HCT116 (cell line): ENCODE measurements around the gene ATP2B3. TPM values are rescaled to one million over a fixed set of nuclear protein-coding genes. Genes with fewer than 3 reads are reported as not detected.

Experiments
- ATAC-seq: fragments of 200-7000 bp; cut with Tn5 transposase; 2 replicates; pipeline ENCODE4 v1.9.1; 2020; ENCODE audit warnings: mild to moderate bottlenecking, moderate library complexity
- BruUV-seq: library from RNA; stranded (reverse); fragments of 400-500 nt; replicated peaks from 2 replicates; lab custom pipeline; 2021; lab: Mats Ljungman, UMichigan
- CTCF ChIA-PET: fragments of 300-600 bp; sonication (Branson Sonifier 250); formaldehyde crosslinking; loops from one replicate; lab custom pipeline; 2021; ENCODE audit warnings: antibody characterized with exemption; lab: Charles Lee
- POLR2A ChIA-PET: fragments of 300-600, 350-600 bp; sonication (Branson Sonifier 250); formaldehyde crosslinking; loops from one replicate; lab custom pipeline; 2021; ENCODE audit warnings: antibody characterized with exemption; lab: Charles Lee
- RAD21 ChIA-PET, 2 experiments: fragments of 300-600 bp; sonication (Branson Sonifier 250); formaldehyde crosslinking; loops; one replicate each; lab custom pipeline; 2023; ENCODE audit warnings: low total read pairs in 2 of 2; ENCODE audit not compliant: uncharacterized antibody in 2 of 2, unreplicated experiment in 2 of 2, low non-redundant PET in 1 of 2; lab: Charles Lee
- DNase-seq: peaks from one replicate; pipeline ENCODE4 v3.0.0-alpha.2; 2010; ENCODE audit warnings: low read depth, low spot score
- H2AFZ ChIP-seq: fragments of 200-600 bp; shearing (Covaris generic), sonication (generic); 2 replicates; pipeline ENCODE4 v1.6.1; 2017; ENCODE audit warnings: low read depth, mixed run types, mixed read lengths, antibody characterized with exemption, low read length; ENCODE audit not compliant: poor library complexity, severe bottlenecking
- H3K27ac ChIP-seq: 2 replicates; pipeline ENCODE4 v1.5.1; 2012; ENCODE audit warnings: low read depth, low read length
- H3K27me3 ChIP-seq: fragments of 200-600 bp; sonication (generic); 2 replicates; pipeline ENCODE4 v1.6.1; 2016; ENCODE audit warnings: mixed run types, low read length, mixed read lengths; ENCODE audit not compliant: insufficient read depth
- H3K36me3 ChIP-seq, 2 experiments: fragments of 200-500 bp in 1 of 2; fragments of 200-600 bp in 1 of 2; sonication (Bioruptor generic) in 1 of 2; sonication (generic) in 1 of 2; 2 replicates each; pipeline versions ENCODE4 v1.5.1 to v1.6.1; 2014 to 2016; ENCODE audit warnings: low read length in 2 of 2, inconsistent platforms in 1 of 2, mixed read lengths in 1 of 2, mixed run types in 1 of 2; ENCODE audit not compliant: insufficient read depth in 2 of 2, control insufficient read depth in 1 of 2
- H3K4me1 ChIP-seq, 2 experiments: fragments of 200-600 bp in 1 of 2; sonication (generic) in 1 of 2; 2 replicates each; pipeline versions ENCODE4 v1.5.1 to v1.6.1; 2012 to 2017; ENCODE audit warnings: low read length in 2 of 2, inconsistent platforms in 1 of 2, mild to moderate bottlenecking in 1 of 2, mixed read lengths in 1 of 2, mixed run types in 1 of 2, moderate library complexity in 1 of 2; ENCODE audit not compliant: insufficient read depth in 2 of 2, control insufficient read depth in 1 of 2
- H3K4me2 ChIP-seq: fragments of 200-600 bp; sonication (generic); 2 replicates; pipeline ENCODE4 v1.6.1; 2017; ENCODE audit warnings: mixed run types, low read length, mixed read lengths
- H3K4me3 ChIP-seq, 2 experiments: fragments of 200-600 bp in 1 of 2; sonication (generic) in 1 of 2; replicated peaks in 1 of 2; 2 replicates each; pipeline ENCODE4 v1.5.1; 2011 to 2016; ENCODE audit warnings: low read length in 2 of 2, control low read depth in 1 of 2, low read depth in 1 of 2, mild to moderate bottlenecking in 1 of 2, mixed read lengths in 1 of 2, mixed run types in 1 of 2
- H3K79me2 ChIP-seq: fragments of 200-600 bp; sonication (generic); 2 replicates; pipeline ENCODE4 v1.6.1; 2017; ENCODE audit warnings: mild to moderate bottlenecking, mixed run types, low read length, moderate library complexity, mixed read lengths; ENCODE audit not compliant: insufficient read depth
- H3K9ac ChIP-seq: fragments of 200-600 bp; sonication (generic); 2 replicates; pipeline ENCODE4 v1.6.1; 2016; ENCODE audit warnings: low read length, mixed read lengths
- H3K9me2 ChIP-seq: fragments of 200-600 bp; sonication (generic), shearing (Covaris generic); 2 replicates; pipeline ENCODE4 v1.6.1; 2017; ENCODE audit warnings: mixed run types, mild to moderate bottlenecking, moderate library complexity; ENCODE audit not compliant: insufficient read depth
- H3K9me3 ChIP-seq, 2 experiments: fragments of 200-500 bp in 1 of 2; fragments of 200-600 bp in 1 of 2; sonication (Bioruptor generic) in 1 of 2; sonication (generic) in 1 of 2; 2 replicates each; pipeline ENCODE4 v1.6.1; 2014 to 2017; ENCODE audit warnings: low read length in 2 of 2, mixed read lengths in 2 of 2, inconsistent platforms in 1 of 2, low read depth in 1 of 2, mild to moderate bottlenecking in 1 of 2, mixed run types in 1 of 2, moderate library complexity in 1 of 2; ENCODE audit not compliant: control insufficient read depth in 1 of 2, insufficient read depth in 1 of 2
- H4K20me1 ChIP-seq: fragments of 200-600 bp; sonication (generic), shearing (Covaris generic); 2 replicates; pipeline ENCODE4 v1.6.1; 2017; ENCODE audit warnings: mixed run types, mild to moderate bottlenecking, moderate library complexity; ENCODE audit not compliant: insufficient read depth
- ATF3 ChIP-seq: IDR thresholded peaks from 2 replicates; pipeline ENCODE4 v1.6.1; 2012
- CBX3 ChIP-seq: IDR thresholded peaks from 2 replicates; pipeline ENCODE4 v1.6.1; 2012; ENCODE audit warnings: low read depth
- CEBPB ChIP-seq: IDR thresholded peaks from 2 replicates; pipeline ENCODE4 v1.6.1; 2012; ENCODE audit warnings: low read depth
- CTCF ChIP-seq, 3 experiments: fragments of 200-600 bp in 1 of 3; sonication (generic) in 1 of 3; IDR thresholded peaks in 2 of 3; conservative IDR thresholded peaks in 1 of 3; 2 replicates each; pipeline ENCODE4 v1.5.1; 2012 to 2017; ENCODE audit warnings: low read depth in 2 of 3, low read length in 2 of 3, antibody characterized with exemption in 1 of 3, borderline replicate concordance in 1 of 3, control low read depth in 1 of 3, mild to moderate bottlenecking in 1 of 3, mixed read lengths in 1 of 3, mixed run types in 1 of 3, moderate library complexity in 1 of 3; ENCODE audit not compliant: insufficient read depth in 1 of 3
- EGR1 ChIP-seq: IDR thresholded peaks from 2 replicates; pipeline ENCODE4 v1.6.1; 2012; ENCODE audit warnings: low read depth
- ELF1 ChIP-seq: IDR thresholded peaks from 2 replicates; pipeline ENCODE4 v1.6.1; 2012; ENCODE audit warnings: low read depth, borderline replicate concordance
- EZH2 ChIP-seq: fragments of 200-600 bp; sonication (generic); IDR thresholded peaks from 2 replicates; pipeline ENCODE4 v1.6.1; 2017; ENCODE audit warnings: antibody characterized with exemption, mixed run types
- EZH2phosphoT487 ChIP-seq: fragments of 200-600 bp; IDR thresholded peaks from 2 replicates; pipeline ENCODE4 v1.6.1; 2018; ENCODE audit warnings: antibody characterized with exemption, borderline replicate concordance
- FOSL1 ChIP-seq: IDR thresholded peaks from 2 replicates; pipeline ENCODE4 v1.6.1; 2012; ENCODE audit warnings: low read depth
- JUND ChIP-seq: IDR thresholded peaks from 2 replicates; pipeline ENCODE4 v1.6.1; 2012
- POLR2A ChIP-seq: IDR thresholded peaks from 2 replicates; pipeline ENCODE4 v1.7.0; 2011; ENCODE audit warnings: borderline replicate concordance; ENCODE audit not compliant: insufficient read depth, insufficient read length; ENCODE audit errors: extremely low read depth
- POLR2AphosphoS5 ChIP-seq: IDR thresholded peaks from 2 replicates; pipeline ENCODE4 v1.6.1; 2011; ENCODE audit warnings: mild to moderate bottlenecking, low read depth, low read length, moderate library complexity
- RAD21 ChIP-seq: IDR thresholded peaks from 2 replicates; pipeline ENCODE4 v1.6.1; 2012; ENCODE audit warnings: low read depth, mild to moderate bottlenecking
- SIN3A ChIP-seq: IDR thresholded peaks from 2 replicates; pipeline ENCODE4 v1.6.1; 2012; ENCODE audit warnings: low read depth
- SP1 ChIP-seq: IDR thresholded peaks from 2 replicates; pipeline ENCODE4 v1.6.1; 2012; ENCODE audit warnings: low read depth
- SRF ChIP-seq: IDR thresholded peaks from 2 replicates; pipeline ENCODE4 v1.6.1; 2012; ENCODE audit warnings: low read depth
- TCF7L2 ChIP-seq: IDR thresholded peaks from 2 replicates; pipeline ENCODE4 v1.7.0; 2011; ENCODE audit warnings: borderline replicate concordance, inconsistent platforms; ENCODE audit not compliant: insufficient read depth, insufficient read length; ENCODE audit errors: extremely low read depth
- YY1 ChIP-seq: IDR thresholded peaks from 2 replicates; pipeline ENCODE4 v1.6.1; 2011; ENCODE audit warnings: low read length, low read depth, moderate library complexity, mild to moderate bottlenecking; ENCODE audit not compliant: insufficient replicate concordance; ENCODE audit errors: extremely low read depth
- ZFX ChIP-seq: fragments of 450-650 bp; IDR thresholded peaks from 2 replicates; pipeline ENCODE4 v1.6.1; 2017
- ZNF274 ChIP-seq: fragments of 200-500 bp; sonication (Bioruptor generic); IDR thresholded peaks from 2 replicates; pipeline ENCODE4 v1.6.1; 2014; ENCODE audit warnings: mild to moderate bottlenecking, low read depth, low read length, inconsistent platforms
- intact Hi-C: fragments of 100-400 bp; cut with micrococcal nuclease; formaldehyde crosslinking; loops from 2 replicates; pipeline ENCODE4 v1.10.0; 2022
- total RNA-seq: library from RNA; stranded (reverse); gene quantifications from one replicate; pipeline ENCODE4 v1.2.1, GENCODE V29; 2021; ENCODE audit not compliant: unreplicated experiment
- TF ChIP-seq, protein P1 (sequence below): IDR thresholded peaks from 2 replicates; pipeline ENCODE4 v1.6.1; 2011; ENCODE audit warnings: mild to moderate bottlenecking, low read length, moderate library complexity; ENCODE audit not compliant: insufficient replicate concordance; ENCODE audit errors: extremely low read depth

The ATP2B3 gene
- total RNA-seq, 1 experiment from 2014 or later, result not detected

- no TSS peak for BruUV-seq
- Histone ChIP-seq H2AFZ (no peak within 1 kb of the TSS), H3K4me1 (peaks cover 0 to 5% of the 10 kb centered on the region in 2 experiments; a peak in 1 of 4 replicates), H3K36me3 (no peaks in the 10 kb centered on the region), H3K4me2 (peak within 1 kb of the TSS; percentile 80), H3K79me2 (peaks cover 8% of the 10 kb centered on the region), H3K9me3 (no peaks in the 10 kb centered on the region), H3K27me3 (no peaks in the 10 kb centered on the region), H3K4me3 (peak within 1 kb of the TSS; percentile 73 to 78), H3K9me2 (no peaks in the 10 kb centered on the region), H4K20me1 (no peaks in the 10 kb centered on the region), H3K27ac (peak within 1 kb of the TSS; percentile 35; the same call in 1 of the 2 replicates), H3K9ac (peak within 1 kb of the TSS; percentile 73)
- peak; percentile 91 for ATAC-seq
- intact Hi-C loops, result no loop called here
- DNase-seq, result peak; percentile 59
- POLR2A ChIA-PET, result interaction anchor here (0.7 kb wide), 1 partner anchor 9 kb away, joined by 4 read pairs; no protein-coding TSS in a partner anchor
- CTCF ChIA-PET, result interaction anchor here (0.6 to 1.9 kb wide), 6 partner anchors 10 to 197 kb away, joined by 3 to 7 read pairs (median 3); no protein-coding TSS in a partner anchor
- RAD21 ChIA-PET, result interaction anchor here in 1 of 2 experiments (1.7 kb wide), 1 partner anchor 36 kb away, joined by 12 read pairs; no protein-coding TSS in a partner anchor
- TF ChIP-seq SIN3A (no peak), POLR2A (no peak), CBX3 (no peak), ZNF274 (no peak), EGR1 (no peak), CTCF (IDR thresholded peaks at IDR 0.05 in 2 of 3, conservative IDR thresholded peaks at IDR 0.05 in 1 of 3; ENCODE audit: borderline replicate concordance in 1 of 3, insufficient read depth in 1 of 3, low read depth in 2 of 3, low read length in 2 of 3) (peak in 2 of 3 experiments; percentile 64 to 66; a peak in 4 of 6 replicates), CEBPB (no peak), EZH2phosphoT487 (no peak), JUND (no peak), TCF7L2 (no peak), EZH2 (no peak), RAD21 (no peak), ZFX (peak; percentile 5; the same call in 1 of the 2 replicates), ELF1 (no peak), FOSL1 (no peak), YY1 (peak; percentile 62), POLR2AphosphoS5 (peak; percentile 49), SRF (no peak), SP1 (no peak), ATF3 (no peak)
- TF ChIP-seq, protein P1, sequence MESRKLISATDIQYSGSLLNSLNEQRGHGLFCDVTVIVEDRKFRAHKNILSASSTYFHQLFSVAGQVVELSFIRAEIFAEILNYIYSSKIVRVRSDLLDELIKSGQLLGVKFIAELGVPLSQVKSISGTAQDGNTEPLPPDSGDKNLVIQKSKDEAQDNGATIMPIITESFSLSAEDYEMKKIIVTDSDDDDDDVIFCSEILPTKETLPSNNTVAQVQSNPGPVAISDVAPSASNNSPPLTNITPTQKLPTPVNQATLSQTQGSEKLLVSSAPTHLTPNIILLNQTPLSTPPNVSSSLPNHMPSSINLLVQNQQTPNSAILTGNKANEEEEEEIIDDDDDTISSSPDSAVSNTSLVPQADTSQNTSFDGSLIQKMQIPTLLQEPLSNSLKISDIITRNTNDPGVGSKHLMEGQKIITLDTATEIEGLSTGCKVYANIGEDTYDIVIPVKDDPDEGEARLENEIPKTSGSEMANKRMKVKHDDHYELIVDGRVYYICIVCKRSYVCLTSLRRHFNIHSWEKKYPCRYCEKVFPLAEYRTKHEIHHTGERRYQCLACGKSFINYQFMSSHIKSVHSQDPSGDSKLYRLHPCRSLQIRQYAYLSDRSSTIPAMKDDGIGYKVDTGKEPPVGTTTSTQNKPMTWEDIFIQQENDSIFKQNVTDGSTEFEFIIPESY, result no peak
Measured at GRCh38 chrX:153470411-153471363, 46.8 kb upstream of the ATP2B3 start, which contains the start of gene HAUS7. TSS of gene HAUS7 (minus strand) at chrX:153470576. CDS start at chrX:153470557, 19 bp downstream.
